HepG2 (cell line): Measurements from ENCODE around the gene MAP2K7. TPM values are rescaled to one million over a fixed set of nuclear protein-coding genes. Genes with fewer than 3 reads are reported as not detected.

Source experiments
- ARHGAP35 ChIP-seq: sonication (generic); formaldehyde crosslinking; IDR thresholded peaks from 2 replicates; pipeline ENCODE4 v1.9.0; 2022; ENCODE audit warnings: mild to moderate bottlenecking, inconsistent platforms, moderate library complexity, missing genetic modification reagents, borderline replicate concordance
- CBX2 ChIP-seq, 2 experiments: fragments of 200-600 bp in 1 of 2; sonication (generic); formaldehyde crosslinking in 1 of 2; IDR thresholded peaks; 2 replicates each; pipeline versions ENCODE4 v1.7.0 to v1.8.1; 2018 to 2022; ENCODE audit warnings: low read depth in 2 of 2, low read length in 1 of 2, mild to moderate bottlenecking in 1 of 2, missing genetic modification reagents in 1 of 2
- DPF2 ChIP-seq: sonication (generic); formaldehyde crosslinking; IDR thresholded peaks from 2 replicates; pipeline ENCODE4 v1.4.0; 2020; ENCODE audit warnings: mild to moderate bottlenecking, low read depth, missing genetic modification reagents, borderline replicate concordance
- E2F5 ChIP-seq: sonication (generic); formaldehyde crosslinking; conservative IDR thresholded peaks from 2 replicates; pipeline ENCODE4 v1.4.0; 2020; ENCODE audit warnings: missing genetic modification reagents
- EEA1 ChIP-seq: sonication (generic); formaldehyde crosslinking; IDR thresholded peaks from 2 replicates; pipeline ENCODE4 v1.5.1; 2020; ENCODE audit warnings: mild to moderate bottlenecking, missing genetic modification reagents, borderline replicate concordance
- GABPB1 ChIP-seq: IDR thresholded peaks from 2 replicates; pipeline ENCODE4 v1.6.1; 2016; ENCODE audit warnings: mild to moderate bottlenecking, missing genetic modification reagents, moderate library complexity, missing compliant biosample characterization
- HMGXB3 ChIP-seq: sonication (generic); formaldehyde crosslinking; IDR thresholded peaks from 2 replicates; pipeline ENCODE4 v1.4.0; 2020; ENCODE audit warnings: missing genetic modification reagents, borderline replicate concordance
- PRDM10 ChIP-seq: sonication (generic); formaldehyde crosslinking; IDR thresholded peaks from 2 replicates; pipeline ENCODE4 v1.4.0; 2020; ENCODE audit warnings: low read depth, missing genetic modification reagents
- RNF2 ChIP-seq: fragments of 450-650 bp; conservative IDR thresholded peaks from 2 replicates; pipeline ENCODE4 v1.6.1; 2016; ENCODE audit warnings: low read depth
- SNAI1 ChIP-seq: sonication (generic); formaldehyde crosslinking; IDR thresholded peaks from 2 replicates; pipeline ENCODE4 v1.5.0; 2020; ENCODE audit warnings: mild to moderate bottlenecking, missing genetic modification reagents, borderline replicate concordance
- ZBTB2 ChIP-seq: sonication (generic); formaldehyde crosslinking; IDR thresholded peaks from 2 replicates; pipeline ENCODE4 v1.8.0; 2022; ENCODE audit warnings: low read depth, missing genetic modification reagents
- ZBTB3 ChIP-seq: sonication (generic); formaldehyde crosslinking; IDR thresholded peaks from 2 replicates; pipeline ENCODE4 v1.4.0; 2020; ENCODE audit warnings: low read depth, mild to moderate bottlenecking, moderate library complexity, missing genetic modification reagents, borderline replicate concordance
- ZMYM4 ChIP-seq: sonication (generic); formaldehyde crosslinking; IDR thresholded peaks from 2 replicates; pipeline ENCODE4 v1.8.1; 2023; ENCODE audit warnings: mild to moderate bottlenecking, missing genetic modification reagents
- ZNF276 ChIP-seq: sonication (generic); formaldehyde crosslinking; IDR thresholded peaks from 2 replicates; pipeline ENCODE4 v1.4.0; 2020; ENCODE audit warnings: mild to moderate bottlenecking, low read depth, missing genetic modification reagents
- ZNF556 ChIP-seq: sonication (generic); formaldehyde crosslinking; IDR thresholded peaks from 2 replicates; pipeline ENCODE4 v1.4.0; 2020; ENCODE audit warnings: mild to moderate bottlenecking, missing genetic modification reagents, borderline replicate concordance
- ZNF703 ChIP-seq: sonication (generic); formaldehyde crosslinking; IDR thresholded peaks from 2 replicates; pipeline ENCODE4 v1.5.1; 2020; ENCODE audit warnings: missing genetic modification reagents, mild to moderate bottlenecking, moderate library complexity, borderline replicate concordance
- polyA plus RNA-seq, 8 experiments: library from polyadenylated mRNA; depleted of rRNA in 3 of 8; stranded (reverse) in 7 of 8; unstranded in 1 of 8; fragments of >200 nt; fragmentation: Illumina TruSeq in 4 of 8; extraction: Trizol in 4 of 8; gene quantifications; 2 replicates each; pipeline versions ENCODE4 v1.2.1 to v1.2.3, GENCODE V29; 2011 to 2016; ENCODE audit warnings: low read depth in 4 of 8, missing spikeins in 1 of 8, mixed read lengths in 1 of 8; ENCODE audit not compliant: insufficient read depth in 1 of 8
- total RNA-seq, 5 experiments: library from RNA; depleted of rRNA; stranded (reverse); fragments of >200 nt; fragmentation: Illumina TruSeq; extraction: Trizol; gene quantifications; 2 replicates each; pipeline ENCODE4 v1.2.3, GENCODE V29; 2016; ENCODE audit warnings: low read depth in 1 of 5

The MAP2K7 gene
- total and polyA plus RNA-seq, 2 of the 13 experiments (the other 11 are each of a cell fraction or from before 2014, with no cell fraction given), result 9.0 to 10.8 TPM

GRCh38 chr19:7897292-7897691 is 6.4 kb upstream of the MAP2K7 start (continued):
- TF ChIP-seq ZNF556 (CRISPR knock-in tag), result peak; percentile 54; the same call in 1 of the 2 replicates
- peak; percentile 38; the same call in 1 of the 2 replicates for TF ChIP-seq GABPB1
- no peak for TF ChIP-seq SNAI1 (CRISPR knock-in tag)
- TF ChIP-seq ZBTB2 (CRISPR knock-in tag), result no peak
- no peak for TF ChIP-seq HMGXB3 (CRISPR knock-in tag)
- no peak for TF ChIP-seq RNF2
- no peak for TF ChIP-seq ZNF703 (CRISPR knock-in tag)
- peak; percentile 49; the same call in 1 of the 2 replicates for TF ChIP-seq DPF2 (CRISPR knock-in tag)
- peak; percentile 54; the same call in 1 of the 2 replicates for TF ChIP-seq ZMYM4 (CRISPR knock-in tag)
- no peak for TF ChIP-seq PRDM10
- TF ChIP-seq E2F5 (CRISPR knock-in tag), result no peak
- no peak for TF ChIP-seq CBX2 (IDR thresholded peaks at IDR 0.05; ENCODE audit: low read depth, low read length)
- TF ChIP-seq CBX2 (CRISPR knock-in tag; IDR thresholded peaks at IDR 0.05; ENCODE audit: low read depth), result no peak
- TF ChIP-seq ZBTB3 (CRISPR knock-in tag), result no peak; the same call in 1 of the 2 replicates
- TF ChIP-seq ZNF276 (CRISPR knock-in tag), result no peak
- no peak for TF ChIP-seq ARHGAP35 (CRISPR knock-in tag)
- TF ChIP-seq EEA1 (CRISPR knock-in tag), result no peak
